GM12864 (cell line): ENCODE data around the gene RBPMS2.

Source experiments
- DNase-seq: peaks from one replicate; pipeline ENCODE4 v3.0.0-alpha.2; 2011; ENCODE audit warnings: low read depth
- H3K4me3 ChIP-seq: 2 replicates; pipeline ENCODE4 v1.5.1; 2011; ENCODE audit warnings: mild to moderate bottlenecking, low read depth, low read length, control low read depth
- CTCF ChIP-seq: IDR thresholded peaks from 2 replicates; pipeline ENCODE4 v1.5.1; 2011; ENCODE audit warnings: low read depth, mild to moderate bottlenecking, moderate library complexity, low read length, control low read depth, inconsistent platforms; ENCODE audit errors: missing control alignments

The RBPMS2 gene

GRCh38 chr15:64740311-64741170, 34.8 kb downstream of the RBPMS2 start:
- no peak for DNase-seq
- H3K4me3 ChIP-seq, result no peak overlapping the region
- peak; percentile 44 for TF ChIP-seq CTCF

GRCh38 chr15:64739577-64740143, 35.7 kb downstream of the RBPMS2 start:
- no peak for DNase-seq
- no peak overlapping the region for H3K4me3 ChIP-seq

GRCh38 chr15:64739156-64739555, 36.2 kb downstream of the RBPMS2 start:
- no peak for DNase-seq
- no peak overlapping the region for H3K4me3 ChIP-seq
- TF ChIP-seq CTCF, result no peak

More at GRCh38 chr15:64739577-64740143, 35.7 kb downstream of the RBPMS2 start:
- TF ChIP-seq CTCF, result no peak

GRCh38 chr15:64738226-64739095, 36.9 kb downstream of the RBPMS2 start:
- no peak overlapping the region for H3K4me3 ChIP-seq
- no peak for DNase-seq
- no peak for TF ChIP-seq CTCF

- H3K4me3 ChIP-seq, result no peak overlapping the region
- no peak for TF ChIP-seq CTCF
- no peak for DNase-seq
Observed at GRCh38 chr15:64732156-64732860, 43.1 kb downstream of the RBPMS2 start.

- TF ChIP-seq CTCF, result no peak
- DNase-seq, result no peak
- no peak overlapping the region for H3K4me3 ChIP-seq
Observed at GRCh38 chr15:64731805-64732151, 43.6 kb downstream of the RBPMS2 start.
